ENCODE measurements around the gene NFE2L2. TPM values are rescaled to one million over a fixed set of nuclear protein-coding genes. Genes with fewer than 3 reads are reported as not detected.
A peak's percentile ranks its signal among the peaks of the same experiment; 100 is the strongest.

Gene NFE2L2
- total and polyA plus RNA-seq, 9 of the 15 experiments (the other 6 are each of a cell fraction or from before 2014, with no cell fraction given): 29.3 to 120 (median 59.3) TPM

DNA sequence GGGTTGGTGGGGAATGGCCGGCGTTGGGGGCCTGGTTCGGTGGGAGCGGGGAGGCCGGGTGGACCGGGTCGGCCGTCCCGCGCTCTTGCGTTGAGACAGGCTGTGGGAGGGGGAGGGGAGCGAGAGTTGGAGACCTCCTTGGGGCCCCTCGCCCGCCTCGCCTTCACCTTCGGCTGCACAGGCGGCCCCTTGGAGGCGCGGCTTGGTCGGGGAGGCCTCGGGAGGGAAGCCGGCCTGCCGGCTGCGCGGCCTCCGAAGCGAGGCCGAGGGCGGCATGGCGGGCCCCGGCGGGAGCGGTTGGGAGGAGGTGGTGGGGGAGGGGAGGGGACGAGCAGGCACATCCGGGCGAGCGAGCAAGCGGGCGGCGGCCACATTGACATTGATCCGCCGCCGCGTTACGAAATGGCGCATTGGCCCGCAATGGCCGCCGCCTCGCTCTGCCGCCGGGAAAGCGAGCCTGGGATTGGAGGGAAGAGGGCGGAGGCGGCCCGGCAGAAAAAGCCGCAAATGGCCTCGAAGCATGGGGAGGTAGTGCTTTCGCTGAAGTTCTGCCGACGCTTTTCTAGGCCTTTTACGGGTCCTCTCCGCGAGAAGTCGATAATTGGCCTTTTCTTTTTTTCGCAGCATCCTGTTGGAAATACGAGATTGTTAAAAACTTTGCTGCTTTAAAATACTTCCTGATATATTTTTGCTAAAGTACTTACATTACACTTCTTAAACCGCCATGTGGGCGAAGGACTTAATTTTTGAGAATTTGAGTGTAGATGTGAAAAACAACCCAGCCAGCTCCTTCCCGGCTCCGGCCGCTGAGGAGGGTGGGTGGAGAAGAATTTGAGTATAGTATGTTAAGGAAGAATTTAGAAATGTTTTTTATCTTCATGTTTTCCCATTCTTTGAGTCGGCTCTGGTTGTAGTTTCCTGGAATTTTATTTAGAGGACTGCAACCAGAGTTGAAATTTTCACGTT lies 51.4 kb downstream of the NFE2L2 start (continued):
- TF ChIP-seq ZNF263 (CRISPR knock-in tag; IDR thresholded peaks at IDR 0.05; ENCODE audit: borderline replicate concordance) (no peak; the same call in 1 of the 2 replicates), SMARCC2 (IDR thresholded peaks at IDR 0.05; ENCODE audit: low read depth) (0 out of 2 replicates have a peak, but pooled peaks have one; percentile 18), ZZZ3 (IDR thresholded peaks at IDR 0.05) (no peak), BCOR (IDR thresholded peaks at IDR 0.05) (no peak; the same call in 1 of the 2 replicates), EWSR1 (IDR thresholded peaks at IDR 0.05; ENCODE audit: borderline replicate concordance, low read depth, partially characterized antibody) (no peak), WHSC1 (IDR thresholded peaks at IDR 0.05; ENCODE audit: low read length) (no peak), POLR2A (conservative IDR thresholded peaks at IDR 0.05) (no peak; the same call in none of the 2 replicates), TGIF2 (CRISPR knock-in tag; IDR thresholded peaks at IDR 0.05) (no peak), JUN (IDR thresholded peaks at IDR 0.05; ENCODE audit: borderline replicate concordance, low read depth, low read length) (peak; percentile 3; the same call in 1 of the 2 replicates), JUN (CRISPR knock-in tag; IDR thresholded peaks at IDR 0.05; ENCODE audit: borderline replicate concordance) (peak; percentile 61; the same call in 1 of the 2 replicates), TAF7 (tag; IDR thresholded peaks at IDR 0.05) (peak; percentile 64; the same call in 1 of the 2 replicates), ZNF224 (CRISPR knock-in tag; IDR thresholded peaks at IDR 0.05) (0 out of 2 replicates have a peak, but pooled peaks have one; percentile 75), GABPB2 (CRISPR knock-in tag; conservative IDR thresholded peaks at IDR 0.05) (0 out of 2 replicates have a peak, but pooled peaks have one; percentile 57), CBFA2T3 (IDR thresholded peaks at IDR 0.05) (no peak; the same call in 1 of the 2 replicates), DPF2 (IDR thresholded peaks at IDR 0.05) (peak; percentile 41; the same call in 1 of the 2 replicates)
- TF ChIP-seq, protein P1, sequence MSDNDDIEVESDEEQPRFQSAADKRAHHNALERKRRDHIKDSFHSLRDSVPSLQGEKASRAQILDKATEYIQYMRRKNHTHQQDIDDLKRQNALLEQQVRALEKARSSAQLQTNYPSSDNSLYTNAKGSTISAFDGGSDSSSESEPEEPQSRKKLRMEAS (CRISPR knock-in tag; IDR thresholded peaks at IDR 0.05): no peak; the same call in 1 of the 2 replicates
- TF ChIP-seq, protein P2, sequence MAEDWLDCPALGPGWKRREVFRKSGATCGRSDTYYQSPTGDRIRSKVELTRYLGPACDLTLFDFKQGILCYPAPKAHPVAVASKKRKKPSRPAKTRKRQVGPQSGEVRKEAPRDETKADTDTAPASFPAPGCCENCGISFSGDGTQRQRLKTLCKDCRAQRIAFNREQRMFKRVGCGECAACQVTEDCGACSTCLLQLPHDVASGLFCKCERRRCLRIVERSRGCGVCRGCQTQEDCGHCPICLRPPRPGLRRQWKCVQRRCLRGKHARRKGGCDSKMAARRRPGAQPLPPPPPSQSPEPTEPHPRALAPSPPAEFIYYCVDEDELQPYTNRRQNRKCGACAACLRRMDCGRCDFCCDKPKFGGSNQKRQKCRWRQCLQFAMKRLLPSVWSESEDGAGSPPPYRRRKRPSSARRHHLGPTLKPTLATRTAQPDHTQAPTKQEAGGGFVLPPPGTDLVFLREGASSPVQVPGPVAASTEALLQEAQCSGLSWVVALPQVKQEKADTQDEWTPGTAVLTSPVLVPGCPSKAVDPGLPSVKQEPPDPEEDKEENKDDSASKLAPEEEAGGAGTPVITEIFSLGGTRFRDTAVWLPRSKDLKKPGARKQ (CRISPR knock-in tag; IDR thresholded peaks at IDR 0.05): no peak
- TF ChIP-seq, protein P3, sequence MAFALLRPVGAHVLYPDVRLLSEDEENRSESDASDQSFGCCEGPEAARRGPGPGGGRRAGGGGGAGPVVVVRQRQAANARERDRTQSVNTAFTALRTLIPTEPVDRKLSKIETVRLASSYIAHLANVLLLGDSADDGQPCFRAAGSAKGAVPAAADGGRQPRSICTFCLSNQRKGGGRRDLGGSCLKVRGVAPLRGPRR (CRISPR knock-in tag; IDR thresholded peaks at IDR 0.05): no peak
- TF ChIP-seq, protein P4, sequence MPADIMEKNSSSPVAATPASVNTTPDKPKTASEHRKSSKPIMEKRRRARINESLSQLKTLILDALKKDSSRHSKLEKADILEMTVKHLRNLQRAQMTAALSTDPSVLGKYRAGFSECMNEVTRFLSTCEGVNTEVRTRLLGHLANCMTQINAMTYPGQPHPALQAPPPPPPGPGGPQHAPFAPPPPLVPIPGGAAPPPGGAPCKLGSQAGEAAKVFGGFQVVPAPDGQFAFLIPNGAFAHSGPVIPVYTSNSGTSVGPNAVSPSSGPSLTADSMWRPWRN (IDR thresholded peaks at IDR 0.05; ENCODE audit: low read depth): no peak
- TF ChIP-seq, protein P5, sequence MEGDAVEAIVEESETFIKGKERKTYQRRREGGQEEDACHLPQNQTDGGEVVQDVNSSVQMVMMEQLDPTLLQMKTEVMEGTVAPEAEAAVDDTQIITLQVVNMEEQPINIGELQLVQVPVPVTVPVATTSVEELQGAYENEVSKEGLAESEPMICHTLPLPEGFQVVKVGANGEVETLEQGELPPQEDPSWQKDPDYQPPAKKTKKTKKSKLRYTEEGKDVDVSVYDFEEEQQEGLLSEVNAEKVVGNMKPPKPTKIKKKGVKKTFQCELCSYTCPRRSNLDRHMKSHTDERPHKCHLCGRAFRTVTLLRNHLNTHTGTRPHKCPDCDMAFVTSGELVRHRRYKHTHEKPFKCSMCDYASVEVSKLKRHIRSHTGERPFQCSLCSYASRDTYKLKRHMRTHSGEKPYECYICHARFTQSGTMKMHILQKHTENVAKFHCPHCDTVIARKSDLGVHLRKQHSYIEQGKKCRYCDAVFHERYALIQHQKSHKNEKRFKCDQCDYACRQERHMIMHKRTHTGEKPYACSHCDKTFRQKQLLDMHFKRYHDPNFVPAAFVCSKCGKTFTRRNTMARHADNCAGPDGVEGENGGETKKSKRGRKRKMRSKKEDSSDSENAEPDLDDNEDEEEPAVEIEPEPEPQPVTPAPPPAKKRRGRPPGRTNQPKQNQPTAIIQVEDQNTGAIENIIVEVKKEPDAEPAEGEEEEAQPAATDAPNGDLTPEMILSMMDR (IDR thresholded peaks at IDR 0.05 in 2 of 3, conservative IDR thresholded peaks at IDR 0.05 in 1 of 3; ENCODE audit: insufficient read depth in 2 of 3, low read depth in 1 of 3, low read length in 3 of 3): no peak; a peak in 1 of 6 replicates

All from K562 (cell line).